ENCODE measurements around the gene SRA1.
"Not testable (repeated sequence)": the region's sequence is repeated elsewhere in the genome, so short reads cannot be mapped to it uniquely, and the experiment has no call there.

- not testable (repeated sequence) for TF ChIP-seq SIN3A (IDR thresholded peaks at IDR 0.05; ENCODE audit: borderline replicate concordance, insufficient read depth, low read depth, low read length); CTCF (IDR thresholded peaks at IDR 0.05); REST (IDR thresholded peaks at IDR 0.05; ENCODE audit: insufficient read depth in 1 of 2, low read depth in 2 of 2, low read length in 1 of 2); POLR2AphosphoS5 (IDR thresholded peaks at IDR 0.05; ENCODE audit: low read depth, low read length); TCF7L2 (IDR thresholded peaks at IDR 0.05; ENCODE audit: low read depth, low read length)
Observed at GRCh38 chr5:140603446-140603698, 46.1 kb upstream of the SRA1 start.

All from Panc1 (cell line).